DMS53 (cell line): ENCODE measurements around the gene OLFM2.
"Not testable (repeated sequence)": the region's sequence is repeated elsewhere in the genome, so short reads cannot be mapped to it uniquely, and the experiment has no call there.

Experiments used
- DNase-seq: peaks from one replicate; lab custom pipeline; 2025; lab: John Stamatoyannopoulos, UW

Gene OLFM2

DNA sequence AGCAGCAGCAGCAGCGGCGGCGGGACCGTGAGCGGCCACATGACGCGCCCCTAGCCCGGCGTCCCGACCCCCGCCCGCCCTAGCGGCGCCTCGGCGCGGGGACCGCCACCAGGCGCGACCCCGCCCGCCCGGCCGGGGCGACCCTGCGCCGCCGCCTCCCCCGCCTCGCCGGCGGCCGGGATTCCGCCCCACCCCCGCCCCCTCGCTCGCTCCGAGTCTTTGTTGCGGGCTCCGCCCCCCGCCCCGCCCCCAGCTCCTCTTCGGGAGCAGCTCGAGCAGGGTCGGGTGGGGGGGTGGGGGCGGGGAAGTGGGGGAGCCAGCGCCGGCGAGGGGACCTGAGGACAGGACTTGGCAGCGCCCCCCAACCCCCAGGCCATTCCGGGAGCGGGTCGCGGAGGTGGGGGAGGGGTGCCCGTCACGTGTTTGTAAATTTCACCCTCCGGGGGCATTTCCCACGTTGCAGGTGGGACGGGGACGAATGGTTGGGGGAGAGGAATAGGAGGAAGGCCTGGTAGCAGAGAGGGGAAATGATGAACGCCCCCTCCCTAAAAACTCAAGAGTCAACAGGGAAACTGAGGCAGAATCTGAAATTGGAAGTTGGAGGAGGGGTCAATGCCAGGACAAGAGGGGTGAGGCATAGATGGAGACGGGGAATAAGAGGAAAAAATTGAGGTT lies at the start of gene OLFM2:
OLFM2 (minus strand) TSS at position 190 of the 675 bp plus-strand sequence; CDS start at position 41, 149 bp downstream.
- DNase-seq, result no peak

DNA sequence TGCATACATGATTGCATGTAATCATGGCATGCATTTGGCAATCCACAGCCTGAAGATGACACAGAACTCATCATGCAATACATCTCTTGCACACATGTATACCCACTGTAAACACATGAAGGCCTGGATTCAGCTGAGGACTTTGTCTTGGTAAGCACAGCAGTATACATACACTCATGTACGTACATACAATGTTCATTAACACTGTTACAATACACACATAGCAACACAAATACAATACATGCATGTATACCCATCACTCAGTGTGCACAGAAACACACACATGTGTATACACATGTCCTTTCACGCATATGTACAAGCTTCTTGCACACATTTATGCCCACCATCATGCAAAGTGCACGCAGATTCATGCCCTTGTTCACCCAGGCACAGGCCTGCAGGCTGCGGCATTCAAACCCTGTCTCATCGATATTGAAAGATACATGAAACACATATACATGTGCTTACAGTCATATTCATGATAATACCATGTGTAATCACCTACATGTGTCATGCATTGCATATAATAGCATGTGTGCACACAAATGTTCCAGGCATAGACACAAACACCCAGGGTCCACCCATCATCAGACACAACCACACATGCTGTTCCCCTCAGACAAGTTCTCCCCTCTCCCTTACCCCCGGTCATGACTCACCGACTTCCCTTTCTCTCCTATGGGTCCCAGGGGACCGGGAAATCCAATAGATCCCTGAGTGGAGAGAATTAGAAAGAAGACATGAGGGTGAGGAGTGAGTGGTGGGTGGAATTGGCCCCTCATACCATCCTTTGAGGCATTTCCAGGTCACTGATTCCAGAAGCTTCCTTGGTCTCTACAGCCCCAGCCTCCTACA lies 45.3 kb upstream of the OLFM2 start:
- DNase-seq, result no peak

DNA sequence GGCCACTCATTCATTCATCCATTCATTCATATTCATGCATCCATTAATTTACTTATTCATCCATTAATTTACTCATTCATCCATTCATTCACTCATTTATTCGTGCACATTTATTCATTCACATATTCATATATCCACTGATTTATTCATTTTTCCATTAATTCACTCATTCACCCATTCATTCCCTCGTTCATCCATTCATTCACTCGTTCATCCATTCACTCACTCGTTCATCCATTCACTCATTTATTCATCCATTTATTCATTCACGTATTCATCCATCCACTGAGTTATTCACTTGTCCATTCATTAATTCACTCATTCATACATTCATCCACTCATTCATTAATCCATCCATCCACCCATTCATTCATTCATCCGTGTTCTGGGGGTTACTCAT lies 35.8 kb upstream of the OLFM2 start:
- no peak for DNase-seq

DNA sequence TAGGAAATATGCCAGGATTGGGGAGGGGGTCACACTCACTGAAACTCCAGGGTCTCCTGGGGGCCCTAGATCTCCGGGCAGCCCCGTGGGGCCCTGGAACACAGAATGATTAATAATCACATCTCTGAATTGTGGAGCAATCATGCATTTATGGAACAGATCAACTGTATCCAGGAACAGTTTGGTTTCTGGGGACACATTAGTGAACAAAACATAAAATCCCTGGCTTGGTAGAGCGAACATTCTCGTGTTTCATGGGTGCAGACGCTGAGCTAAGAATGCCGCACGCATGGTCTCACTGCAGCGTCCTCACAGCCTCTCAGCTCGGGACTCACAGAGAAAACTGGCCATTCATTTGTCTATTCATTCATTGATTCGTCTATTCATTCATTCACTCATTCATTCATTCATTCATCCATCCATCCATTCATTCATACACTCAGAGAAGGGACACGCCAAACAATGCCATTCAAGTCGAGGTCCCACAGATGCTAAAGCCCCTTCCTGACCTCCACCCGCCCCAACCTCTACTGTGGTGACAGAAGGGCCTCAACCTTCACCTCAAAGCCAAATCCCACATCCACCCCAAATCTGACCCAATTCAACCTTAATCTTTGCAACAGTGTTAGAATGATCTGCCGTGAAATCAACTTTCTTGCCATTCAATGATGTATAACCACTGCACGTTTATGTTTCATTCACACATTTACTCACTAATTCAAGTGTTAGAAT lies 35.0 kb upstream of the OLFM2 start:
- no peak for DNase-seq

DNA sequence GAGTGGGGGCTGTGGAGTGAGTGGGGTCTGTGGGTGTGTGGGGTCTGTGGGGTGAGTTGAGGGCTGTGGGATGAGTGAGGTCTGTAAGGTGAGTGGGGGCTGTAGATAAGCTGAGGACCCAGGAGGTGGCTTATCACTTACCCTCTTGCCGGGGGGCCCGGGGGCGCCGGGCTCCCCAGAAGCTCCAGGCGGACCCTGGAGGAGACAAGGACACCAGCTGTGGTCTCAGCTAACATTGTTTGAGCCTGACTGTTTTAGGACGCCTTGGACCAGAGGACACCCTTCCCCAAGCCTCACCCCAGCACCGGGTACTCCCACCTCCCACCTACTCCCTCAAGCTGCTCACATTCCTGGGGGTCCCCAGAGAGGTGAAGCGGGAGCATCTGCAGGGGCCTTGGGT lies 34.2 kb upstream of the OLFM2 start:
- no peak for DNase-seq

DNA sequence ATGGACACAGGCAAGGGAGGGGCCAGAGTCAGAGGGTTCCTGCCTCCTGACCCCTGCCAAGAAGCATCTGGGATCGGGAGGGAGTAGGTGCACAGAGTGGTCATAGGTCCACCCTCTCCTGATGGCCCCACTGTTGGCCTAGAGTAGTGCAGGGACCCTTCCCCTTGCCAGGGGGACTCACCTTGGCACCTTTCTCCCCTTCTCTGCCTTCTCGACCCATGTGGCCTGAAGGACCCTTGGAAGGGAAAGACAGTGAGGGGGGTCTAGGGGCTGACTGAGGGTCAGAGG lies 33.3 kb upstream of the OLFM2 start:
- DNase-seq, result no peak

DNA sequence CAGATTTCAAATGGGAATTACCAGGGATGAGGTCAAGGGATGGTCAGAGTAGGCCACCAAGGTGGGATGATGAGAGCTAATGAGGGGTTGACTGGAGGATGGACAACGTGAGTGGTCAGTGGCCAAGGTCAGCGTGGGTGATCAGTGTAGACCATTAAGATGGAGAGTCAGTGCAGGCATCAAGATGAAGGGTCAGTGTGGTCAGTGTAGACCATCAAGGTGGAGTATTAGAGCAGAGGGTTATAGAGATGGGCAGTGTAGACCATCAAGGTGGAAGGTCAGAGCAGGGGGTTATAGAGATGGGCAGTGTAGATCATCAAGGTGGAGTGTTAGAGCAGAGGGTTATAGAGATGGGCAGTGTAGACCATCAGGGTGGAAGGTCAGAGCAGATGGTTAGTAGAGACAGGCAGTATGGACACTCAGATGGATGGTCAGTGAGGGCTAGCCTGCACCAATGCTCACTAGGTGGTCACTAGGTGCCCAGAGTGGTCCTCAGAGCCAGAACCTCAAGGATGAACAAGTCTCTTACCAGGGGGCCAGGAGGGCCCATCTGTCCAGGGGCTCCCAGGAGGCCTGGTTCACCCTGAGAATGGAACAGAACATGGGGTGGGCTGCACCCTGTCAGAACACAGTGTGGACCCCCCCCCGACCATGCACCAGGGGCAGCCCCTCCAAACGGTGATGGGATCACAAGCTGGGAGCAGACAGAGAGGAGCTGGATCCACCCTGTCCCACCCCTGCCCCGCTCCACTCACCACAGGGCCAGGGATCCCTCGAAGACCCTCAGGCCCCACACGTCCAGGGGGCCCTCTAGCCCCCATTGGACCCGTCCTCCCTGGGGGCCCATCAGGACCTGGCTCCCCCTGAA lies 32.7 kb upstream of the OLFM2 start:
- DNase-seq, result no peak

DNA sequence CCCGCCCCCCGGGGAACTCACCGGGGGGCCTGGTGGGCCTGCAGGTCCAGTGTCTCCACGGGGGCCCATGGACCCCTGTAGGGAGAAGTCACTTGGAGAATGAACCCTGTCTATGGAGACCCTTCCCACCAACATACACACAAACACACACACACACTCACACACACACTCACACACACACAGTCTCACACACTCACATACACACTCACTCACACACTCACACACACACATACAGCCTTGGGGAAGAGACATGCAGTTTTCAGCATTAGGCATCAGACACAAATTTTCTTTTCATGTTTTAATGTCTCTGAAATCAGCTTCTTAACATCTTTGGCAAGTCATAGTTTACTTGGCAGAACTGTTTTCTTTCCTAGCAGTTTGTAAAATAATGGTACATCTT lies 31.0 kb upstream of the OLFM2 start:
- peak; percentile 29 for DNase-seq

DNA sequence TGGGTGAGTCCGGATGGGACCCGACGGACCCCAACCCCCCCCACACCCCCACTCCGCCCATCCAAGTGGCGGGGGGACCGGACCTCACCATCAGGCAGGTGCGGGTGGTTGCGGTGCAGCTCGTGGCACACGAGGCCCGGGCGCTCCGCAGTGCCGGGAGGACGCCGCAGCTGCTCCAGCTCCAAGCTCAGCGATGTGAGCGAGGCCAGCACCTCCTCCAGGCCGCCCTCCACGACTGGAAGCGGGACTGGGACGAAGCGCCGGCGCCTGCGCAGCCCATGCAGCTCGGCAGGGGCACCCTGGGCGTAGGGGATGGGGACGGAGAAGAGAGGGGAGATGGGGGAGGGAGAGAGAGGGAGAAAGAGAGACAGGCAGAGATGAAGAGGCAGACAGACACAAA lies 30.1 kb upstream of the OLFM2 start:
- no peak for DNase-seq

DNA sequence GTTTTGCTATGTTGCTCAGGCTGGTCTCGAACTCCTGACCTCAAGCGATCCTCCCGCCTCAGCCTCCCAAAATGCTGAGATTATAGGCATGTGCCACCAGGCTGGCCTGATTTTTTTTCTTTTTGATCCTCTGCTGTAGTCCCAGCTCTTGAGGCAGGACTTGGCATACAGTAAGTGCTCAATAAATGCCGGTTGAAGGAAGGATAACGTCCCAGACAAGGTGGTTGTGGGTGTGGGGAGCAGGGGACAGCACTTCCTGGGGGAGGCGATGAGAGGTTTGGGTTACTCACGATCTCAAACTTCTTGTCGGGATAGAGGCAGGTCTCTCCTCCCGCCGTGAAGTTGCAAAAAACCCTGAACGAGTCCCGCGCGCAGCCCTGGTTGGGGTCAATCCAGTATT lies 29.7 kb upstream of the OLFM2 start:
- no peak for DNase-seq

DNA sequence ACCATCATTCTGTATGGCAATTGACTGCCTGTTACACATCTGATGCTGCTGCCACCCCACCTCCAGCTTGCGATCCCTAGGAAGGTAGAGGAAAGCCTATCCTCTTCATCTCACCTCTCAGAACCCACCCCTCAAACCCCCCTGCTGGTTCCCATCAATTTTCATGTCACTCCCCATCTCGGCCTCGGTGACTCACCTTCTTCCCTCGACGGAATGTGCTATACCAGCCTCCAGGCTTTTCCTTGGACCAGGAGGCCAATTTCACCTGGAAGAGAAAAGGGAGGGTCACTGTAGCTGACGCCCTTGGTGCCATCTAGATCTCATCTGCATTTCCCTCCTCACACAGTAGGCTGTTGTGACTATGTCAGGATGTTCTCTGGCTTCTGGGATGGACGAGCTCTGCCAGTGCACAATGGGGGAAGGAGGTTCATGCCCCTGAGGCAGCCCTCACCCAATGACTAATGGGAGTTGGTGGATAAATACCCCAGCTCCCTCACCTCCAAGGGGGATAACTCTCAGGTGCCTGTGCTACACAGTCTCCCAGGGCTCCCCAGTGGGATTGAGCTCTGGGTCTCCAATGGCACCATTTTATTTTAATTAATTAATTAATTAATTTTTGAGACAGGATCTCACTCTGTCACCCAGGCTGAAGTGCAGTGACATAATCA lies 26.4 kb upstream of the OLFM2 start:
- no peak for DNase-seq

DNA sequence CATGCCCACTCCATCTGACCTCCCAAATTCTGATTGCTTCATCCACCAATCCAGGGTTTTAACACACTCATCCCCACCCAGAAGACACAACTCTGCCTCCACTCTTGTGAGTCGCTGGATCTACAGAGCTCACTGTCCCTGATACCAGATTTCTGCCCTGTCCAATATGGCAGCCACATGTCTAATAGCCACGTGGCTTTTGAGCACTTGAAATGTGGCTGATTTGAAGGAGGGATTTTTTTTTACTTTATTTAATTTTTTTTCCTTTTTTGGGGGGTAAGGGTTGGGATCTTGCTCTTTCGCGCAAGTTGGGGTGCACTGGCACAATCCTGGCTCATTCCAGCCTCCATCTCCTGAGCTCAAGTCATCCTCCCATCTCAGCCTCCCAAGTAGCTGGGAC lies 24.8 kb upstream of the OLFM2 start:
- no peak for DNase-seq

DNA sequence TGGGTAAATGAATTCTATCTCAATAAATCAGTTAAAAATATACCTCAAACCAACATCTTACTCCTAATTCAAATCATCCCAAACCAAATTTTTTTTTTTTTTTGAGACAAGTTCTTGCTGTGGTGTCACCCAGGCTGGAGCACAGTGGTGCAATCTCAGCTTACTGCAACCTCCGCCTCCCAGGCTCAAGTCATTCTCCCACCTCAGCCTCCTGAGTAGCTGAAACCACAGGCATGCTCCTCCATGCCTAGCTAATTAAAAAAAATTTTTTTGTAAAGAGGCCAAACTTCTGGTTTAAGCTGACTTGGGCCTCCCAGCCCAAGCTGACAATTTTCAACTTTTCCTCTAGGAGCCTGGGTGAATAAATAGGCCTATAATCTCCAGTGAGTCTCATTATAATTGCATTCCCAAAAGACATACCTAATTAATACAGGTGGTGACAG lies 22.1 kb upstream of the OLFM2 start:
- DNase-seq, result no peak

DNA sequence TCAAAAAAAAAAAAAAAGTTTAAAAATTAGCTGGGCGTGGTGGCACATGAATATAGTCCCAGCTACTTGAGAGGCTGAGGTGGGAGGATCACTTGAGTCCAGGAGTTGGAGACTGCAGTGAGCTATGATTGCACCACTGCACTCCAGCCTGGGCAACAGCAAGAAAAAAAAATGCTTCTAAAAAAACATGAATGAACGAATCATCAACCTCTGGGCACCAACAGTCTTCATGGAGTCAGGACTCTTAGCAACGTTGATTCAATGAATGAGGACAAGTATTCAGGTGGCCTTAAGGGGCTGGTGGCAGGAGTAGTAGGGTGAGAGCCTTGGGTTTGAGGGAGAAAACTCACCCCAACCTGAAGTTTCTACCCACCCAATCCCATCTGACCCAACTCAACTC lies 20.6 kb upstream of the OLFM2 start:
- DNase-seq, result no peak

DNA sequence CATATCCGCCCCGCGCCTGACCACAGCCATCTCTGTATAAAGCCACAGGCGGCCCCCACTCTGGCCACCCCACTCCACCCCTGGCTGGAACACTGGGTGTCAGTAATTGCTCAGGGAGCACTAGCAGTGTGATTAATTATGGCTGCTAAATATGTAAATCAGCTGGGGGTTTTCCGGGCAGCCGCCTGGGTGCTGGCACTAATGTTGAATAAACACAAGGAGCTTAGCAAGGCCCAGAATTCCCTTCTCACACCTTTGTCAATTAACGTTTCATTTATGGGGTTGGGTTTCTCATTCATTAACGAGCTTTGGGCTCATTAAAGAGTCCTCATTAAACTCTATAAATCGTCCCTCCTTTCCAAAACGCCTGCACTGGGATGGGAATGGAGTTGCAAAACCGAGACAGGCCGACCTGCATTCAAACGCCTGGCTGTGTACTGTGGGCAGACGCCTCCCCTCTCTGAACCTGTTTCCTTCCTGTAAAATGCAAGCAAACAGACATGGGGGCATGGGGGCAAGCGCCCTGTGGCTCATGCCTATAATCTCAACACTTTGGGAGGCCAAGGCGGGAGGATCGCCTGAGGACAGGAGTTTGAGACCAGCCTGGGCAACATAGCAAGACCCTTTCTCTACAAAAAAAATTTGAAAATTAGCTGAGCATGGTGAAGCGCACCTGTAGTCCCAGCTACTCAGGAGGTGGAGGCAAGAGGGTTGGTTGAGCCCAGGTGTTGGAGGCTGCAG lies 17.7 kb upstream of the OLFM2 start:
- no peak for DNase-seq

DNA sequence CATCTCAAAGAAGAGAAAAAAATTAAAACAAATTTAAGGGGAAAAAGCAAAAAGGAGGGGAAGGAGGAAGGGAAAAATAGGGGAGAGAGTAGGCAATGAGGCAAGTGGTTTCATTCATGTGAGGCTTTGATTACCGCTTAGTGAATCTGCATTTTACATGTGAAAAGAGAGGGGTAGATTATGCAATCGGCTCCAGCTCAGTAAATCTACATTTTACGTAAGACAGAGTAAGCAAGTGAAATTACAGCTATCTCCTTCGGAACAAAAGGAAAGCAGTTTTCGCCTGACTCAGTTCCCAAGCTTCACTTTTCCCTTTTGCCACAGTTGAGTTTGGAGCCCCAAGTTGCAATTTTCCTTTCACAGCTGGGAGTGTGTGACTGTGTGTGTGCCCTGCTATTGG lies 16.0 kb upstream of the OLFM2 start:
- DNase-seq, result no peak

DNA sequence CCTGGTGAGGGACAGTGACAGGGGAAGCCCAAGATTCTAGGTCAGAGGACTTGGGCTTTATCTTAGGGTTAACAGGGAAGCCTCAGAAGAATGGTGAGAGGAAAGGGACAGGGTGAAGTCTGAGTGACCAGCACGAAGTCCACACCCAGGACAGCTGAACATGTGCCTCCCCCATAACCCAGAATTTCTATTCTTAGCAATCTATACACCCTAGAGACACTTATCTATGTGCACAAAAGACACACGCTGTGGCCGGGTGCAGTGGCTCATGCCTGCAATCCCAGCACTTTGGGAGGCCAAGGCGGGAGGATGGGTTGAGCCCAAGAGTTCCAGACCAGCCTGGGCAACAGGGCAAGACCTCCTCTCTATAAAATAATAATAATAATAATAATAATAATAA lies 11.1 kb upstream of the OLFM2 start:
- DNase-seq, result no peak

DNA sequence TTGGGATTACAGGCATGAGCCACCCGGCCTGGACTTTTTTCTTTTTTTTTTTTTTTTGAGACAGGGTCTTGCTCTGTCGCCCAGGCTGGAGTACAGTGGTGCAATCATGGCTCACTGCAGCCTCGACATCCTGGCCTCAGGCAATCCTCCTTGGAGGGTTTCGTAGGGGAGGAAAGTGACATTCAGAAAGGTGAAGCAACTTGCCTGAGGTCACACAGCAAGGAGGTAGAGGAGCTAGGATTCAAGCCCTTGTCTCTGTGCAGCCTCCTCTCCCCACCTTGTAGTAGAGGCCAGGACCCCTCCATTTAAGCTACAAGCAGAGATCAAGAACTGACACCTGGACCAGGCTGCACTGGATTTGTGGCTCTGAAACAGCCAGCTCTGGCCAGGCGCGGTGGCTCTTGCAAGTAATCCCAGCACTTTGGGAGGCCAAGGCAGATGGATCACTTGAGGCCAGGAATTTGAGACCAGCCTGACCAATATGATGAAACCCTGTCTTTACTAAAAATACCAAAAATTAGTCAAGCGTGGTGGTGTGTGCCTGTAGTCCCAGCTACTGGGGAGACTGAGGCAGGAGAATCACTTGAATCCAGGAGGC lies 10.3 kb upstream of the OLFM2 start:
- not testable (repeated sequence) for DNase-seq

DNA sequence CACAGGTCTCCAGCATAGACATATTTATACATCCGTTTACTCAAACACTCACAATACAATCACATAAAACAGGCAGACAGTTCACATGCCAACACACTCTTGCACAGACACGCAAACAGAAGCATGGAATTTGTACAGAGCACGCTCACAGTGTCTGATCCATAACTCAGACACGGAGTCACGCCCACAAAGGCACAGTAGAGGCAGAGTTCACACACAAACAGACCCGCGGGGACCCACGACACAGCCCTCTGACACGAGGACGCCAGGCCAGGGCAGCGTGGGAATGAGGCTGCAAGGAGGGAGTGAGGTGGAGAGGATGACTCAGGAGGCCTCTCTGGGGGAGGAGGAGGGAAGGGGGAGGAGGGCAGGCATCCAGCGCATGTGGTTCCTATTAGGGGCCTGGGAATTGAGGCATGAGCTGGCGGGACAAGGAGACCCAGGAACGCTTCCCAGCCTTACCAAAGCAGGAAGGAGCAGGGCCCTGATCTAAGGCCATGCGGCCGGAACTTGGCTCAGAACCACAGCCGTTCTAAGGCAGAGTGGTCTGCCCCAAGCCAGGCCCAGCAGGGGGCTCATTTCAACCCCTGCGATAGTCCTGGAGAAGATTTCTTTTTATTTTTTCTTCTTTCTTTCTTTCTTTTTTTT lies 9.1 kb upstream of the OLFM2 start:
- DNase-seq, result peak; percentile 19

DNA sequence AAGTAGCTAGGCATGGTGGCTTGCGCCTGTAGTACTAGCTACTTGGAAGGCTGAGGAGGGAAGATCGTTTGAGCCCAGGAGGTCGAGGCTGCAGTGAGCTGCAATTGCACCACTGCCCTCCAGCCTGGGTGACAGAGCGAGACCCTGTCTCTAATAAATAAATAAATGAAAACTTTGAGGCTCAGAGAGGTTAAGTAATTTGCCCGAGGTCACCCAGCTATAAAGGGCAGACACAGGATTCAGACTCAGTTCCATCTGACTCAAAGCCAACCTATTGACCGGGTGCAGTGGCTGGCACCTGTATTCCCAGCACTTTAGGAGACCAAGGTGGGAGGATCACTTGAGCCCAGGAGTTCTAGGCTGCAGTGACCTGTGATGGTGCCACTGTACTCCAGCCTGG lies 7.4 kb upstream of the OLFM2 start:
- no peak for DNase-seq
